Activated naive CD4-positive, alpha-beta T cell treated with anti-CD3 and anti-CD28 coated beads, Interleukin-2, amount 10 ng/mL, durations not matched to agents 7 days and 5 days (primary cell): ENCODE results near the gene STK32A.

Experiments used
- CTCF ChIA-PET: fragments of 350-600 bp; sonication (Branson Sonifier 250); formaldehyde crosslinking; loops from one replicate; lab custom pipeline; 2021; ENCODE audit warnings: antibody characterized with exemption; lab: Charles Lee
- DNase-seq: peaks from one replicate; pipeline ENCODE4 v3.0.0-alpha.2; 2020
- H3K27ac Mint-ChIP-seq: one replicate; pipeline ENCODE4 v1.8.0; 2021; ENCODE audit warnings: mild to moderate bottlenecking, moderate library complexity, mixed read lengths
- H3K27me3 Mint-ChIP-seq: one replicate; pipeline ENCODE4 v1.8.0; 2021; ENCODE audit warnings: mild to moderate bottlenecking, mixed read lengths
- H3K36me3 Mint-ChIP-seq: one replicate; pipeline ENCODE4 v1.8.0; 2021; ENCODE audit warnings: mixed read lengths
- H3K4me1 Mint-ChIP-seq: one replicate; pipeline ENCODE4 v1.8.0; 2021; ENCODE audit warnings: mixed read lengths
- H3K4me3 Mint-ChIP-seq: one replicate; pipeline ENCODE4 v1.8.0; 2021; ENCODE audit warnings: mild to moderate bottlenecking, moderate library complexity, mixed read lengths
- H3K9me3 Mint-ChIP-seq: one replicate; pipeline ENCODE4 v1.8.0; 2021; ENCODE audit warnings: mixed read lengths

Gene STK32A

GRCh38 chr5:147426640-147427327 lies 192.0 kb downstream of the STK32A start:
- DNase-seq: no peak
- H3K36me3 Mint-ChIP-seq: no peaks in the 10 kb centered on the region
- no peak overlapping the region for H3K27ac Mint-ChIP-seq
- no peaks in the 10 kb centered on the region for H3K9me3 Mint-ChIP-seq
- CTCF ChIA-PET: no interaction called here
- H3K4me3 Mint-ChIP-seq: no peak overlapping the region
- no peaks in the 10 kb centered on the region for H3K27me3 Mint-ChIP-seq
- H3K4me1 Mint-ChIP-seq: no peaks in the 10 kb centered on the region

- H3K27ac Mint-ChIP-seq: no peak overlapping the region
- no peaks in the 10 kb centered on the region for H3K4me1 Mint-ChIP-seq
- no peak for DNase-seq
- H3K36me3 Mint-ChIP-seq: no peaks in the 10 kb centered on the region
- H3K4me3 Mint-ChIP-seq: no peak overlapping the region
- CTCF ChIA-PET: no interaction called here
- no peaks in the 10 kb centered on the region for H3K9me3 Mint-ChIP-seq
- H3K27me3 Mint-ChIP-seq: no peaks in the 10 kb centered on the region
Measured at GRCh38 chr5:147427521-147428401, 192.9 kb downstream of the STK32A start.

GRCh38 chr5:147430628-147431027 lies 195.8 kb downstream of the STK32A start:
- no peaks in the 10 kb centered on the region for H3K9me3 Mint-ChIP-seq
- H3K4me3 Mint-ChIP-seq: no peak overlapping the region
- CTCF ChIA-PET: no interaction called here
- no peaks in the 10 kb centered on the region for H3K36me3 Mint-ChIP-seq
- no peak for DNase-seq
- H3K4me1 Mint-ChIP-seq: no peaks in the 10 kb centered on the region
- H3K27ac Mint-ChIP-seq: no peak overlapping the region
- no peaks in the 10 kb centered on the region for H3K27me3 Mint-ChIP-seq

GRCh38 chr5:147431586-147431985 lies 196.8 kb downstream of the STK32A start:
- Mint-ChIP-seq H3K36me3 (no peaks in the 10 kb centered on the region), H3K4me1 (no peaks in the 10 kb centered on the region), H3K27me3 (no peaks in the 10 kb centered on the region), H3K9me3 (no peaks in the 10 kb centered on the region), H3K4me3 (no peak overlapping the region), H3K27ac (no peak overlapping the region)
- no peak for DNase-seq
- CTCF ChIA-PET: no interaction called here

- Mint-ChIP-seq H3K36me3 (no peaks in the 10 kb centered on the region), H3K27ac (no peak overlapping the region), H3K27me3 (no peaks in the 10 kb centered on the region), H3K4me1 (no peaks in the 10 kb centered on the region), H3K9me3 (no peaks in the 10 kb centered on the region), H3K4me3 (no peak overlapping the region)
- CTCF ChIA-PET: no interaction called here
- no peak for DNase-seq
Measured at GRCh38 chr5:147432323-147432722, 197.5 kb downstream of the STK32A start.

- CTCF ChIA-PET: no interaction called here
- no peak for DNase-seq
- Mint-ChIP-seq H3K4me3 (no peak overlapping the region), H3K36me3 (no peaks in the 10 kb centered on the region), H3K27me3 (no peaks in the 10 kb centered on the region), H3K27ac (no peak overlapping the region), H3K9me3 (no peaks in the 10 kb centered on the region), H3K4me1 (no peaks in the 10 kb centered on the region)
Measured at GRCh38 chr5:147434049-147434448, 199.2 kb downstream of the STK32A start.

GRCh38 chr5:147436596-147436995 lies 201.8 kb downstream of the STK32A start:
- DNase-seq: no peak
- Mint-ChIP-seq H3K27ac (no peak overlapping the region), H3K27me3 (no peaks in the 10 kb centered on the region), H3K36me3 (no peaks in the 10 kb centered on the region), H3K4me3 (no peak overlapping the region), H3K9me3 (no peaks in the 10 kb centered on the region), H3K4me1 (no peaks in the 10 kb centered on the region)
- CTCF ChIA-PET: no interaction called here

GRCh38 chr5:147437161-147437596 lies 202.4 kb downstream of the STK32A start:
- H3K9me3 Mint-ChIP-seq: no peaks in the 10 kb centered on the region
- CTCF ChIA-PET: no interaction called here

More at GRCh38 chr5:147437161-147437596, 202.4 kb downstream of the STK32A start:
- Mint-ChIP-seq H3K4me3 (no peak overlapping the region), H3K36me3 (no peaks in the 10 kb centered on the region), H3K4me1 (no peaks in the 10 kb centered on the region), H3K27me3 (no peaks in the 10 kb centered on the region), H3K27ac (no peak overlapping the region)
- DNase-seq: no peak
